Left renal pelvis (tissue), 4 donors: Measurements from ENCODE around the gene NXNL1. TPM values are rescaled to one million over a fixed set of nuclear protein-coding genes. Genes with fewer than 3 reads are reported as not detected.
"Not testable (repeated sequence)": the region's sequence is repeated elsewhere in the genome, so short reads cannot be mapped to it uniquely, and the experiment has no call there.

Experiments
- DNase-seq, 4 donors: peaks; one replicate each; pipeline ENCODE4 v3.0.0-alpha.2; 2013; ENCODE audit warnings: low read depth in 4 of 4, low spot score in 3 of 4
- polyA plus RNA-seq, 4 donors: library from polyadenylated mRNA; unstranded; fragments of 120-200 nt; gene quantifications; one replicate each; pipeline ENCODE4 v1.2.1, GENCODE V29; 2013; ENCODE audit not compliant: insufficient read length in 4 of 4

NXNL1 gene
- polyA plus RNA-seq, 4 donors = 0.26 to 0.43 TPM; not detected in 2

DNA sequence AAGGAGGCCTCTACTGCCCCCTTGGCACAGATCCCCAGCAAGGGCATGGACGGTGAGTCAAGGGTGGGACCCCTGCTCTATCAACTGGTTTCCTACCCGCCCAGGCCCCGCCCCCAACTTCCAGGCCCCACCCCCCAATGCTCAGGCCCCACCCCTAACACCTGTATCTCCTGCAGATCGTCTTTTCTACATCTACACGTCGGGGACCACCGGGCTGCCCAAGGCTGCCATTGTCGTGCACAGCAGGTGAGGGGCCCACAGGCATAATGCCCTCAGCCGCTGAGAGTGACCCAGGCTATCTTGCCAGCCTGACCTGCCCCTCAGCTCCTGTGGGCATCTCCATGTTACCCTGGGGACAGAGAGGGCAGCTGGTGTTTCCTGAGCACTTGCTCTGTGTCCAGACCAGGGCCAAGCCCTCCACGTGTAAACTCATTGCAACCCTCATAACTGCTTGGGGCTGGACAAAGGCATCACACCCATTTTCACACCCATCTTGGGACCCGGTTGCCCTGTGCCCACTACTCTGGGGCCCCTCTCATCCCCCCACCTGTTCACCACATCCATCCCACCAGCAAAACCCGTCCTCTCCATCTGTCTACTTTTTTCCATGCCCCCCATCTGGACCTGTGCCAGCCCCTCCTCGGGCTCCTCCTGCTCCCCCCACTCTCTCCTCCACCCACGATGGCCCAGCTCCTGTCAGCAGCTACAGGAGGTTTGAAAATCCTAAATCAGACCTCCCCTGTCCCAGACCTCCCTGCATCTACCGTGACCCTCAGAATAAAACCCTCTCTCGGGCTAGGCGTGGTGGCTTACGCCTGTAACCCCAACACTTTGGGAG lies 26.8 kb upstream of the NXNL1 start:
- no peak for DNase-seq

DNA sequence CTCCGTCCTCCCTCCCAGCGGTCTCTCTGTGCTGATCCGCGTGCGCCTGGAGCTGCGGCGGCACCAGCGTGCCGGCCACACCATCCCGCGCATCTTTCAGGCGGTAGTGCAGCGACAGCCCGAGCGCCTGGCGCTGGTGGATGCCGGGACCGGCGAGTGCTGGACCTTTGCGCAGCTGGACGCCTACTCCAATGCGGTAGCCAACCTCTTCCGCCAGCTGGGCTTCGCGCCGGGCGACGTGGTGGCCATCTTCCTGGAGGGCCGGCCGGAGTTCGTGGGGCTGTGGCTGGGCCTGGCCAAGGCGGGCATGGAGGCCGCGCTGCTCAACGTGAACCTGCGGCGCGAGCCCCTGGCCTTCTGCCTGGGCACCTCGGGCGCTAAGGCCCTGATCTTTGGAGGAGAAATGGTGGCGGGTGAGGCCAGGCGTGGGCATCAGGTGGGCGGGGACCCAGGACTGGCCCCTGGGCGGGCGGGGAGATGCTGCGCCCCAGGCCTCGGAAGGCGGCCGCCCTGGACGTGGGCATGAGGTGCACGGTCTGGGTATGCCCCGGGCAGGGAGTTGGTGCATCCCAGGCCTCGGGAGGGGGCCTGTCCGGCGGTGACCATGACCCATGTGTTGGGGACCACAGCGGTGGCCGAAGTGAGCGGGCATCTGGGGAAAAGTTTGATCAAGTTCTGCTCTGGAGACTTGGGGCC lies 26.0 kb upstream of the NXNL1 start:
- no peak for DNase-seq

DNA sequence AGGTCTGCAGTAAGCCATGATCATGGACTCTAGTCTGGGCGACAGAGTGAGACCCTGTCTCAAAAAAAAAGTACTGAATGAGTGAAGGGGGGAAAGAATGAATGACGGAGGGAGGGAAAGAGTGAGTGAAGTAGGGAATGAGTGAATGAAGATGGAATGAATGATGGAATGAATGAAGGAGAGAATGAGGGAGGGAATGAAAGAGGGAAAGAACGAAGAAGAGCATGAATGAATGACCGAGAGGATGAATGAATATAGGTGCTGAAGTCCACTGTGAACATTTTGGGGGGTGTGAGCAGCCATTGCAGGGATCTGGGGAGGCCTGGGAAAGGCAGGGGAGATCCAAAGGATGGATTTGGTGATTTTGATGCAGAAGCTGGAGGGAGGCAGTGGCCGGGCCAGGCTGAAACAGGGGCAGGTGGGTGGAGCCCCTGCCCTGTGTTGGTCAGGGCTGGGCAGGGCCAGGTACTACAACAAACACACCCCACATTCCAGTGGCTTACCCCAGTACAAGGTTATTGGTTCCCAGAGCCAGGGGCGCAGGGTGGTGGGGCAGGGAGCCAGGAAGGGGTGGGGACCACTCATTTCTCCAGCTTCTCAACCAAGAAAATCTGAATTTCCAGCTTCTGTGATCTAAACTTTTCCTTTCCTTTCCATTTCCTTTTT lies 23.9 kb upstream of the NXNL1 start:
- no peak for DNase-seq

DNA sequence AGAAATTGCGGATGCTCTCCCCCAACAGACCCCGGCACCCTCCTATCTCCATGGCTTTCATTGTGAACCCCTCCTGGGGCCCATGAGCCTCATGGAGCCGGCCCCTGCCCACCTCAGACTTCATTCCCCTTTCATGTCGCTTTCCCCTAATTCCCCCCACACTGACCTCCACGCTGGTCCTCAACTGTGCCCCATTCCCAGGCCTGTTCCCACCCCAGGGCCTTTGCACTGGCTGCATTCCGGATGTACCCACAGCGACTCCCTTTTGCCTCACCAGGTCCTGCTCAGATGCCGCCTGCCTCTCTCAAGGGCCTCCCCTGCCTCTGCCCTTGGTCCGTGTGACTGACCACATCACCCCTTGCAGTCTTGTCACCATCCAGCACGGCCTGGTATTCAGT lies 22.9 kb upstream of the NXNL1 start:
- DNase-seq = no peak

DNA sequence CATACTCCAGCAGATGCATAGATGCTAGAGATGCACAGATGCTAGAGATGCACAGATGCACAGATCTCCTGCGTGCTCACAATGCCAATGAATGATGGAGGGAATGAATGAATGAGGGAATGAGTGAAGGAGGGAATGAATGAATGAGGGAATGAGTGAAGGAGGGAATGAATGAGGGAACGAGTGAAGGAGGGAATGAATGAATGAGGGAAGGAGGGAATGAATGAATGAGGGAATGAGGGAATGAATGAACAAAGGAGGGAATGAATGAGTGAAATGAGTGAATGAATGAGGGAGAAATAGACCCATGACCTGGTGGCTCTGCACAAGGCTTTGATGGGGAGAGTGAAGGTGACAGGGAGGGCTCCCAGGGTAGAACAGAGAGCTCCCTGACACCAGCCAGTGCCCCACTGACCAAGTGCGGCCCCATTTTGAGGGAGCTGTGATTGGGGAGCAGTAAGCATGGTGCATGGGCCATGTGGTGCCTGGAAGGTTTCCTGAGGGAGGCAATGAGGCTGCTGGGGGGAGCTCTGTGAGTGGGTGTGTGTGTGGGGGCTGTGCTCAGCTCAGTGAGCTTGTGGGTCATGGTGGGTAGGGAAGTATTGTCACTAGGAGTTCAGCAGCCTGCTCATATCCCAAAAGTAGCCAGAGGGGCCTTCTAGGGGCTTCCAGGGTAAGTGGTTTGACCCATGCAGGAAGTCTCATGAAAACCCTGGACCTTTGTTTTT lies 22.3 kb upstream of the NXNL1 start:
- DNase-seq = no peak

DNA sequence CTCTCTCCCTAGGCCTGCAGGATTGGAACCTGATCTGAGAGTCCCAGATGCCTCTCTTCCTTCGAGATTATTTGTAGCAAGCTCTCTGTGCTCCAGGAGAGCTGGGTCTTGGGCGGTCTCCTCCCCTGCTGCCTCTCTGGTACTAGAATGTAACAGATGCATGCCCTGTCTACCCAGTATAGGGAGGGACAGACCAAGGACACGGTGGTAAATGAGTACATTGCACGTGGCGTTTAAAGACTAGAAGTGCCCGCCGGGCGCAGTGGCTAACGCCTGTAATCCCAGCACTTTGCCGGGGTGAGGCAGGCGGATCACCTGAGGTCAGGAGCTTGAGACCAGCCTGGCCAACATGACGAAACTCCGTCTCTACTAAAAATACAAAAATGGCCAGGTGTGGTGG lies 21.3 kb upstream of the NXNL1 start:
- no peak for DNase-seq

DNA sequence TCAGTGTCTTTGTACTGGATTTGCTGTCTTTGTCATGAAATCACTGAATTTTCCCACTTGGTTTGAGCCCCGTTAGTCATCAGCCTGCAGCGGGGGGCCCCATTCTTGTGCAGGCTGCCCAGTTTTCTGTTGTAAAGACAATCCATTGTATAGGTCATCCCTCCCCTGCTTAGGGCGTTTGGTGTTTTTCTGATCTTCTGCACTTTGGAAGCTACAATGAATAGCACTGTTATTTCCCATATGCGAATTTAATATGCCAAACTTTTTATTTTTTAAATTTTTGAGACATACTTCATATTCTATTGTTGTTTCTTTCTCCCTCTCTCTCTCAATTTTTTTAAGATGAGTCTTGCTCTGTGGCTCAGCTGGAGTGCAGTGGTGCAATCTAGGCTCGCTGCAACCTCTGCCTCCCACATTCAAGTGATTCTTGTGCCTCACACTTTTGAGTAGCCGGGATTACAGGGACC lies 18.6 kb upstream of the NXNL1 start:
- no peak for DNase-seq

DNA sequence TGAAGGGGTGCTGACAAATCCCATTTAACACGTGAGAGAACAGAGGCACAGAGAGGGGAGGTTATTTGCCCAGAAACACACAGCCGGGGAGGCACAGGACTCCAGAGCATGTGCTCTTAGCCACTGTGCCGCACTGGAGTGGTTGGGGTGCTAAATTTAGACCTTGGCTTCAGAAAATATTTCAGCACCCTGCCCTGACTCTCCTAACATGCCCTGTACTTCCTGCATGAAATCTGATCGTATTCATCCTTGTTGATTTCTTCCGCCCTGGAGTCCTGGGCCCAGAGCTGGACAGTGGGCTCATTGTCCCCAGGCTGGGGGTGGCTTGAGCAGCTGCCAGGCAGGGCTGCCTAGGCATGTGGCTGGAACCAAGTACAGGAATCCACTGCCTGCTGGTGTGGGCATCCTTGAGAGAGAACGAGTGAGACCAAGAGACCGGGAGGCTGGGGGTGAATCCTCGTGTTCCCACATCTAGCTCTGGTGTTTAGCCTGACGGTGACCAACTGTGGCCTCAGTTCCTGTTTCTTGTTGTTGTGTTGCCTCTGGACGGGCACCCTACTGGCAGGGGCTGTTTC lies 14.9 kb upstream of the NXNL1 start:
- no peak for DNase-seq

DNA sequence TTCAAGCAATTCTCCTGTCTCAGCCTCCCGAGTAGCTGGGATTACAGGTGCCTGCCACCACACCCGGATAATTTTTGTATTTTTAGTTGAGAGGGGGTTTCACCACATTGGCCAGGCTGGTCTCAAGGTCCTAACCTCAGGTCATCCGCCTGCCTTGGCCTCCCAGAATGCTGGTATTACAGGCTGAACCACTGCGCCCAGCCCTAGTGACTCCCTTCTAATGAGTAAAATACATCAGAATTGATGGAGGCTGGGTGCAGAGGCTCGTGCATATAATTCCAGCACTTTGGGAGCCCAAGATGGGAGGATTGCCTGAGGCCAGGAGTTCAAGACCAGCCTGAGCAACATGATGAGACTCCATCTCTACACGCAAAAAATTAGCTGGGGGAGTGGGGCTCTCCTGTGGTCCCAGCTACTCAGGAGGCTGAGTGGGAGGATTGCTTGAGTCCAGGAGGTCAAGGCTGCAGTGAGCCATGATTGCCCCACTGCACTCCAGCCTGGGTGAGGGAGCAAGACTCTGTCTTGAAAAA lies 14.3 kb upstream of the NXNL1 start:
- DNase-seq = not testable (repeated sequence)

DNA sequence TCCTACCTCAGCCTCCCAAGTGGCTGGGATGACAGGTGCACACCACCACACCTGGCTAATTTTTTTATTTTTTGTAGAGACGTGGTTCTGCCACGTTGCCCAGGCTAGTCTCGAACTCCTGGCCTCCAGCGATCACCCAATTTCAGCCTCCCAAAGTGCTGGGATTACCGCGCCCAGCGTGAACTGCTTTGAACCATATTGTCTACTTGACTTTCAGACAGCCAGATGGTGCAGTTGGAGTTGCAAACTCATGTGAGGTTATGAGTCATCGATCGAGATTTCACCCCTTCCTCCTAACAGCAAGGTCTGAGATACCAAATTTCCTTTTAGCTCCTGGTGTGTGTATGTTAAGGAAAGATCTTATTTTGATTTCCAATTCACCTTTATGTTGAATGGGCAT lies 12.3 kb upstream of the NXNL1 start:
- DNase-seq = no peak

DNA sequence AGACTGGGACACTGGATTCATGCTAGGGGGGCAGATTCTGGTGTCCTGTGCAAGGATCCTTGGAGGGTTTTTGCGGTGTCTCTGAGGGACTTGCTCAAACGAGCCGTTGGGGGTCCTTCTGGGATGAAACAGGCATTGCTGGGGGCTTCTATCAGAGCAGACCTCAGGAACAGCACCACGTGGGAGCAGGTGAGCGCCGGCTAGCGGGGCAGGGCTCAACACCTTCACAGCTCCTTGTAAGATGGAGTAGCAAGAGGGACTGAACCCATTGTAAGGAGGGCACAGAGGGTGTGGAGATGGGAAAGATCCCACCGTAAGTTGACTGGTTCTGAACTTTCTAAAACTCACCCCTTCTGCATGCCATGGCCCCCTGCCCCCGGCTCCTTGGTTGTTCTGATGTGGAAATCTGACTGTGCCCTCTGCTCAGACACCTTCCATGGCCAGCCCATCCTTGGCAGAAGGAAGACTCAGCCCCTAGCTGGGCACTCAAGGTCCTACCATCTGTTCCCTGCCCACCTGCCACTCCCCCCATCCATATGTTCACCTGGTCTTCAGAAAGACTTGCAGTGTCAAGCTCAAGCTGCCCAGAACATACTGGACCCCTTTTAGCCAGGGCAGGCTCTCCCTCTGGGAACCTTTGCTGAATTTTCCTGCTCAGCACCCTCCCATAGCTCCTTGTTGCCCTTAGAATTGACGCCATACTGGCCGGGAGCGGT lies 10.8 kb upstream of the NXNL1 start:
- no peak for DNase-seq

DNA sequence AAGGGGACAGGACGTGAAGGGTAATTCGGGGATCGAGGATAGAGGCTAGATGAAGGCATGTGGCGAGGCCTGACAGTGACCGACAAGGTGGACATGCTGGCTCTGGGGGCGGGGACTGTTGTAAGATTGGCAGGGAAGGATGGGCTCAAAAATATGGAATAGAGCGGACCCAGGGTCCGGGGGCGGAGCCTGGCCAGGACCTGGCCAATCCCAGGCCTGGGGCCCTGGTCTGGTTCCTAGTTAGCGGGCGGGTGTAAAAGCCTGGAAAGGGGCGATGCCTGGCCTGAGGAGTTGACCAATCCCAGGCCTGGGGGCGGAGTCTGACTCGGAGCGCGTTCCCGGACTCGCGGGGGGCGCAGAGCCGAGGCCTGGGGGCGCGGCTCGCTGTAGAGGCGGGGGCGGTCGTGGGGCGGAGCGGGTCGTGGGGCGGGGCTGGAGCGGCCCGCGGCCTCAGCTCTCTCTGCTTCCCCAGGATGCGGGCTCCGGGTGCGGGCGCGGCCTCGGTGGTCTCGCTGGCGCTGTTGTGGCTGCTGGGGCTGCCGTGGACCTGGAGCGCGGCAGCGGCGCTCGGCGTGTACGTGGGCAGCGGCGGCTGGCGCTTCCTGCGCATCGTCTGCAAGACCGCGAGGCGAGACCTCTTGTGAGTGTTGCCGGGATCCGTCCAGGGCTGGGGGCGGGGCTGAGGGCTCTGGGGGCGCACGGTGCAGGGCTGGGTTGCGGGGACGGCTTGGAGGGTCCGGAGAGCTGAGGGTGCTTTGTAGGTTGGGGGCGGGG lies 9.5 kb upstream of the NXNL1 start, which contains the start of gene SLC27A1:
SLC27A1 (plus strand) TSS at position 457 of the 774 bp plus-strand sequence; CDS start at position 474, 17 bp downstream.
- peak; percentile 96 to 98 (median 96) for DNase-seq

DNA sequence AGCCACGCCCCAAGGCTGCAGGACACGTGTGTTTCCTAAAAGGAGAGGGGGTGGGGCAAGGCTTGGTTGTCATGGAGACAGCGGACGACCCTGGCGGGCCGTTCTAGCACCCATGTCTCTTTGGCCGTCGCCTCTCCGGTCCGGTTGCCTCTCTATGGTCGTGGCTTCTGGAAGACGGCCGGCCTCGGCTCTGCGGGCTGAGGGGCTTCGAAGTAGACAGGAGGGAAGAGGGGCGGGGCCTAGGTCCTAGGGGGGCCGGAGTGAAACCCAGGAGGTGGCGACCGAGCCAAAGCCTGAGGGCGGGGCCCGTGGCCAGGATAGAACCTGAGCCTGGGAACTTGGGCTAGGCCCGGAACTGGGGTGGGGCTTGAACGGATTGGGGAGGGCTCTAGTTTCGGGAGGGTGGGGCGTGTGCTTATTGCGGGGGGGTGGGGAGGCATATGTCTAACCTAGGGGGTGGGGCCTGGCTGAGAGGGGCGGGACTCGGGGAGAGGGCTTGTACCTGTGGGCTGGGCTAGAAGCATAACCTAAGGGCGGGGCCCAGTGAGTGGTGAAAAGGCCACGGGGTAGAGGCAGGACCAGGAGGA lies 8.8 kb upstream of the NXNL1 start:
- DNase-seq = peak; percentile 76 to 96 (median 82)

DNA sequence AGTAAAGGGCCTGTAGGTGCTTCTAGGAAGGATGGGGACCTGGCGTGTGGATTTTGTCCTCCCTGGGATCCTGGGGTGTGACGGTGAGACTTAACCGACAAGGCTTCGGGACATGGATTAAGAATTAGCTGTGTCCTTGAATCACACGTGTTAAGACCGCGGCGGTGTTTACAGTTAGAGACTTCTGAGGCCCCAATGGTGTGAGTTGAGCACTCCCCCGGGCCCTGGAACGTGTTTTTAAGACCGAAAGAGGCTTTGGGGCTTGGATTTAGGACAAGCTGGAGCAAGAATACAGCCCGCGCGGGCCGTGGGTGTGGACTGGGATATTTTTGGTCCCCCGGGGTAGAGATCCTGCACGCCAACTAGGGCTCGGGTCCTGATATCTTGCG lies 8.4 kb upstream of the NXNL1 start:
- DNase-seq = no peak

DNA sequence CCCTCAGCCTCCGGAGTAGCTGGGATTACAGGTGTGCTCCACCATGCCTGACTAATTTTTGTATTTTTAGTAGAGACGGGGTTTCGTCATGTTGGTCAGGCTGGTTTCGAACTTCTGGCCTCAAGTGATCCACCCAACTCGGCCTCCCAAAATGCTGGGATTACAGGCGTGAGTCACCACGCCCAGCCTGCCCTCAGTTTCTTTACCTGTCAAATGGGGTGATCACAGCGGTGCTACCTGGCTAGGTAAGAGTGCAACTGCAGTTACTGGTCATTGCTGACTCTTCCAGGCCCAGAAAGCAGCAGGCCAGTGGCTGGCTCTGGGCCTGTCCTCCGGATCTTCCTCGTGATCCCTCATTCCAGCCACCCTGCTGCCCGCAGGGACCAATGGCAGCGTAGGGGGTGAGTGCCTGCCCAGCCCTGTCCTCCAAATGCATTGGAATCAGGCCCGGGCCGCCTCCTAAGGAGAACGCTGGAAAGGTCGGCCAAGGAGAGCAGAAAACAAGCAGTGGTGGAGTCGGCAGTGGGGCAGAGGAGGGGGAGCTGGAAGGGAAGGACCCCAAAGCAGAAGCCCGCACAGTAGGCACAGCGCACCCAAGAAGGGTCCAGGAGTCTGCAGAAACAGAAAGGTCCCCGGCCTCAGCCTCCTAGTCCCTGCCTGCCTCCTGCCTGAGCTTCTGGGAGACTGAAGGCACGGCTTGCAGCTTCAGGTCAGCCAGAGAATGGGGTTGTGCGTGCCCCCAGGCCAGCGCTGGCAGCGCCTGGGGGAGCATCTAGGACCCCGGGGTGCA lies 7.8 kb upstream of the NXNL1 start:
- DNase-seq = no peak

DNA sequence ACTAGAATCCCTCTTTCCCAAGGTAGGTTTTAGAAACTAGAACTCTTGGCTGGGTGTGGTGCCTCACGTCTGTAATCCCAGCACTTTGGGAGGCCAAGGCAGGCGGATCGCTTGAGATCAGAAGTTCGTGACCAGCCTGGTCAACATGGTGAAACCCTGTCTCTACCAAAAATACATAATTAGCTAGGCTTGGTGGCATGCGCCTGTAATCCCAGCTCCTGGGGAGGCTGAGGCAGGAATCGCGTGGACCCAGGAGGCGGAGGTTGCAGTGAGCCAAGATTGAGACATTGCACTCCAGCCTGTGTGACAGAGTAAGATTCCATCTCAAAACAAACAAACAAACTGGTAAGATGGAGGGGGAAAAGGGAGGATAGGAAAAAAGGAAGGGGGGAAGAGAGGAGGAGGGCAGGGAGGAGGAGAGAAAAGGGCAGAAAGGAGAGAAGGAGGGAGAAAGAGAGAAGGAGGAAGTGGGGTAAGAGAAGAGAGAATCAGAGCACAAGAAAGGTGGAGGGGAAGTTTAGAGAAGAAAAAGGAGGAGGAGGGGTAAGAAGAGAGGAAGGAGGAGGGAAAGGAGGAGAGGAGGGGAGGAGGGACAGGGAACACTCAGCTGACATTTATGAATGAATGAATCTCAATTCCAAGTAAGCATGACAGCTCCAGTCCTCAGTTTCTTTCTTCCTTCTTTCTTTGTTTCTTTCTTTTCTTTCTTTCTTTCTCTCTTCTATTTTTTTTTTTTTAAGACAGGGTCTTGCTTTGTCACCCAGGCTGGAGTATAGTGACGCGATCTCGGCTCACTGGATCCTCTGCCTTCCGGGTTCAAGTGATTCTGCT lies 7.0 kb upstream of the NXNL1 start:
- no peak for DNase-seq

DNA sequence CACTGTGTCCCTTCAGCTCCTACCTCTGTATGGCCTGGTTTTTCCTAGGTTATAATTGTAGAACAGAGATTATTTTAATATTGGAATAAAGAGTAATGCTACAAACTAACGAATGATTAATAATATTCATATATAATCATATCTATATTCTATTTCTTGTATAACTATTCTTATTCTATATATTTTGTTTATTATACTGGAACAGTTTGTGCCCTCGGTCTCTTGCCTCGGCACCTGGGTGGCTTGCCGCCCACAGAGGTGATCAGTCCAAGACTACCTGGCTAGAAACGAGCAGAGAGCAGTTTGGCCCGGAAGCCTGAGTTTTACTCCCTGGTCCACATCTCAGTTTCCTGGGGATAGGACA lies 5.7 kb upstream of the NXNL1 start:
- DNase-seq = no peak
